Mesothelial cell of epicardium (in vitro differentiated cells): ENCODE data around the gene STARD13. TPM values are rescaled to one million over a fixed set of nuclear protein-coding genes. Genes with fewer than 3 reads are reported as not detected.

Experiments
- DNase-seq, 2 experiments: peaks; one replicate each; pipeline ENCODE4 v3.0.0; 2021; ENCODE audit warnings: low spot score in 2 of 2; ENCODE audit not compliant: unreplicated experiment in 2 of 2
- H3K27ac Mint-ChIP-seq: 2 replicates; pipeline ENCODE4 v1.8.0; 2021; ENCODE audit warnings: mixed read lengths
- H3K27me3 Mint-ChIP-seq: 2 replicates; pipeline ENCODE4 v1.8.0; 2021; ENCODE audit warnings: low read depth, mixed read lengths
- H3K36me3 Mint-ChIP-seq: 2 replicates; pipeline ENCODE4 v1.8.0; 2021; ENCODE audit warnings: mixed read lengths
- H3K4me1 Mint-ChIP-seq: 2 replicates; pipeline ENCODE4 v1.8.0; 2021; ENCODE audit warnings: mixed read lengths
- H3K4me3 Mint-ChIP-seq: 2 replicates; pipeline ENCODE4 v1.8.0; 2021; ENCODE audit warnings: mild to moderate bottlenecking, moderate library complexity, mixed read lengths
- H3K9me3 Mint-ChIP-seq: 2 replicates; pipeline ENCODE4 v1.8.0; 2021; ENCODE audit warnings: mixed read lengths
- CTCF ChIP-seq: fragments of 200-600 bp; sonication (generic); IDR thresholded peaks from one replicate; pipeline ENCODE4 v1.5.0; 2021; ENCODE audit warnings: antibody characterized with exemption; ENCODE audit not compliant: unreplicated experiment
- total RNA-seq: library from RNA; stranded (reverse); gene quantifications from 3 replicates; pipeline ENCODE4 v1.2.1, GENCODE V29; 2021

The STARD13 gene
- total RNA-seq, 1 donor from 2014 or later: 23.0 TPM

DNA sequence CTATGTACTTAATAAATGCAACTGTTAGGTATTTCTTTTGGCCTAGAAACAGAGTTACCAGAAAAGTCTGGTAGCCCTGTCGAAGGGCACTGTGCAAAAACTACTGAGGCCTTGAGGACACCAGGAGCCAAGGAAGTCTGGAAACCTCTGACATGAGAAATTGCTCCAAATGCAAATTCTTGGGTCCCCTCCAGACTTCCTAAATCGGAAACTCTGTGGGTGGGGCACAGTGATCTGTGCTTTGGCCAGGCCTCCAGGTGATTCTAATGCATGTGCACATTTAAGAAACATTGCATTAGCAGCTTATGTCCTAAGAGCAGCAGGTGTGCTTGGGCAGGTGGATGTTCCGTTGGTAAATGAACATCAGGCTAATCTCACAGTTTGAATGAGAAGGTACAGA is 50.0 kb downstream of the STARD13 start:
- no peak overlapping the region for H3K4me3 Mint-ChIP-seq
- peaks cover 19% of the 10 kb centered on the region for H3K9me3 Mint-ChIP-seq
- DNase-seq: no peak
- no peak overlapping the region for H3K27ac Mint-ChIP-seq
- TF ChIP-seq CTCF: no peak
- peaks cover 35% of the 10 kb centered on the region for H3K36me3 Mint-ChIP-seq
- H3K27me3 Mint-ChIP-seq: no peaks in the 10 kb centered on the region
- peaks cover 5% of the 10 kb centered on the region for H3K4me1 Mint-ChIP-seq

GRCh38 chr13:33235078-33235477 is 50.5 kb downstream of the STARD13 start:
- H3K9me3 Mint-ChIP-seq: peaks cover 15% of the 10 kb centered on the region
- H3K27ac Mint-ChIP-seq: peak overlapping the region; percentile 62
- H3K4me1 Mint-ChIP-seq: peaks cover 6% of the 10 kb centered on the region
- no peak overlapping the region for H3K4me3 Mint-ChIP-seq
- no peaks in the 10 kb centered on the region for H3K27me3 Mint-ChIP-seq
- DNase-seq: no peak
- TF ChIP-seq CTCF: no peak
- H3K36me3 Mint-ChIP-seq: peaks cover 31% of the 10 kb centered on the region

DNA sequence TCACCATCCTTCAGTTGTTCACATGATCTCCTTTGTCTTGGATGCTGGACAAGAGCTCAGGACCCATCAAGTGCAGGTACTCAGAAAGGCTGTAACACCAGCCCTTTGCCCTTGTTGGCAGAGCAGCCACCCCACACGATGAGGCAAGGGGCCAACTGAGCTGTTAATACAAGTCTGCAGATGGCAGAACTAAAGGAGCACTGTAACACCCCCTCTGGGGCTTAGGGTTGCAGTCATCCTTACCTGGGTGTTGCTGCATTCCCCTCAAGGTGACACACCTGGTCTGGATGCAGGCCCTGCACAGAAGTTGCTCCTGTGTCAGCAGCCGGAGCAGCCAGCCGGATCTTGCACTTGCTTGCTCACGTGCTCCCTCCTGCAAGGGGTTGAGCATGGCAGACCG is 52.0 kb downstream of the STARD13 start:
- Mint-ChIP-seq H3K27ac (no peak overlapping the region), H3K27me3 (no peaks in the 10 kb centered on the region), H3K4me3 (no peak overlapping the region), H3K4me1 (peaks cover 20% of the 10 kb centered on the region), H3K36me3 (peaks cover 27% of the 10 kb centered on the region), H3K9me3 (peaks cover 11% of the 10 kb centered on the region)
- DNase-seq: no peak
- TF ChIP-seq CTCF: no peak

- H3K9me3 Mint-ChIP-seq: peaks cover 11% of the 10 kb centered on the region
- H3K27ac Mint-ChIP-seq: no peak overlapping the region
- H3K27me3 Mint-ChIP-seq: no peaks in the 10 kb centered on the region
- H3K4me1 Mint-ChIP-seq: peaks cover 22% of the 10 kb centered on the region
- H3K4me3 Mint-ChIP-seq: no peak overlapping the region
- DNase-seq: no peak
- peaks cover 25% of the 10 kb centered on the region for H3K36me3 Mint-ChIP-seq
- no peak for TF ChIP-seq CTCF
These were observed 52.7 kb downstream of the STARD13 start for GRCh38 chr13:33232883-33233282.

DNA sequence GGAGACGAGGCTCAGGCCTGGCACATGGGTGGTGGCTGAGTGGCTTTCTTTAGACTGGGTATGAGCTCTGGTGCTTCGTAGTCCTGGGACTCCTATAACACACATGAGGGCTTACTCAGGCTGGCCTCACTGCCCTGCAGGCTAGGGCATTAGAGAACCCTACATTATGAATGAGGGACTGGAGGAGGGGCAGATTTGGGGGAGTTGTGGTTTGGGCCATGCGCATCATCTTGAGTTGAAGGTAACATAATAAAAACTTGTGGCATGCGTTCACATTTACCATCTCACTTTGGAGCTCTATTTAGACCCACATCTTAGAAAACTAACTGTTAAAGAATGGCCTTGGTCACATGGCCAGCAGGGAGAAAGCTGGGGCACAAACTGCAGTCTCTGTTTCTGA is 54.2 kb downstream of the STARD13 start:
- no peak overlapping the region for H3K4me3 Mint-ChIP-seq
- H3K27ac Mint-ChIP-seq: no peak overlapping the region
- H3K36me3 Mint-ChIP-seq: peaks cover 21% of the 10 kb centered on the region

More for the DNA sequence above, 54.2 kb downstream of the STARD13 start:
- H3K4me1 Mint-ChIP-seq: peaks cover 34% of the 10 kb centered on the region
- H3K9me3 Mint-ChIP-seq: peaks cover 11% of the 10 kb centered on the region
- TF ChIP-seq CTCF: no peak
- H3K27me3 Mint-ChIP-seq: no peaks in the 10 kb centered on the region
- no peak for DNase-seq
